ENCODE data around the gene ZNF780A.

DNA sequence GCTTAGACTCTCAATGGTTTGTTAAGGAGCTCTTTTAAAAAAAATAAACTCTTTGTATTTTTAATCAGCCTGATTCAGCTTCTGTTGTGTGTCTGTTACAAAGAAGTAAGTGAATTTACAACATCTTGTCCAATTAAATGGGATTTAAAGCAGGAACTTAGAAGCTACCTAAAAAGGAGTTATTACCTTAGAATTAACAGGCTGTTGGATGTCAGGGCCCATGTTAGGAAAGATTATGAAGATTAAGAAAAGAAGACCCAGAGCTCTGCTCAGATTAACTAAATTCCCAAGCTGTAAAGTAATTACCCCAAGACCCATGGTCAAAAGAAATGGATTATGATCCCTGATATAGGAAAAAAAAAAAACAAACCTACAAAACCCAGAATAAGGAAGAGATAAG lies 44.1 kb upstream of the ZNF780A start:
- TF ChIP-seq, protein P1, sequence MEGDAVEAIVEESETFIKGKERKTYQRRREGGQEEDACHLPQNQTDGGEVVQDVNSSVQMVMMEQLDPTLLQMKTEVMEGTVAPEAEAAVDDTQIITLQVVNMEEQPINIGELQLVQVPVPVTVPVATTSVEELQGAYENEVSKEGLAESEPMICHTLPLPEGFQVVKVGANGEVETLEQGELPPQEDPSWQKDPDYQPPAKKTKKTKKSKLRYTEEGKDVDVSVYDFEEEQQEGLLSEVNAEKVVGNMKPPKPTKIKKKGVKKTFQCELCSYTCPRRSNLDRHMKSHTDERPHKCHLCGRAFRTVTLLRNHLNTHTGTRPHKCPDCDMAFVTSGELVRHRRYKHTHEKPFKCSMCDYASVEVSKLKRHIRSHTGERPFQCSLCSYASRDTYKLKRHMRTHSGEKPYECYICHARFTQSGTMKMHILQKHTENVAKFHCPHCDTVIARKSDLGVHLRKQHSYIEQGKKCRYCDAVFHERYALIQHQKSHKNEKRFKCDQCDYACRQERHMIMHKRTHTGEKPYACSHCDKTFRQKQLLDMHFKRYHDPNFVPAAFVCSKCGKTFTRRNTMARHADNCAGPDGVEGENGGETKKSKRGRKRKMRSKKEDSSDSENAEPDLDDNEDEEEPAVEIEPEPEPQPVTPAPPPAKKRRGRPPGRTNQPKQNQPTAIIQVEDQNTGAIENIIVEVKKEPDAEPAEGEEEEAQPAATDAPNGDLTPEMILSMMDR (IDR thresholded peaks at IDR 0.05) = no peak
- no peak for TF ChIP-seq POLR2A (IDR thresholded peaks at IDR 0.05)
- no peak for TF ChIP-seq EP300 (IDR thresholded peaks at IDR 0.05)
